ENCODE results near the gene ARHGAP40. TPM values are rescaled to one million over a fixed set of nuclear protein-coding genes. Genes with fewer than 3 reads are reported as not detected.

The ARHGAP40 gene
- total and polyA plus RNA-seq, 2 of the 4 experiments (the other 2 are of a cell fraction) = not detected

DNA sequence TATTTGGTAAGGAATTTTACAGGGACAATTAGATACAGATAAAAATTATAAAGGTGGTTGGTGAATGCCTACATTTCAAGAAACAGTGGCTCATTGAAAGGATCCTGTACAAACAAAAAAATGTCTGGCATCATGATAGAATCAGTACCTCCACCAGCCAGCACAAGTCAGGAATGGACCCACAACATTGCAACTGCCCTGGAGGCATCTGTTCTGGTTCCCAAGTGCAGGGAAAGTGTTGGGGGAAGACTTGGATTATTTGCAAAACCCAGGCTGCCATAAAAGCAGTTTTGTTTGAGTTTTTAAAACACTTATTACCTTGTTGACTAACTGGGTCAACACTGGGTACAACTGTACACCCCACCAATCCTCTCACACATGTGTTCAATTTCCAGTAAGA is 24.3 kb downstream of the ARHGAP40 start:
- no peak overlapping the region for H2BK15ac ChIP-seq (ENCODE audit: low read depth, low read length)
- H3K36me3 ChIP-seq (ENCODE audit: control insufficient read depth, insufficient read depth, low read length) = no peaks in the 10 kb centered on the region
- TF ChIP-seq USF2 (IDR thresholded peaks at IDR 0.05; ENCODE audit: low read depth, low read length) (no peak), CHD1 (IDR thresholded peaks at IDR 0.05; ENCODE audit: low read depth, low read length) (no peak), SMC3 (IDR thresholded peaks at IDR 0.05; ENCODE audit: low read depth, low read length) (no peak), POLR2A (IDR thresholded peaks at IDR 0.05; ENCODE audit: low read depth, low read length) (no peak), RFX5 (IDR thresholded peaks at IDR 0.05; ENCODE audit: low read depth, low read length) (no peak), MXI1 (IDR thresholded peaks at IDR 0.05; ENCODE audit: borderline replicate concordance, low read depth, low read length) (no peak), RAD21 (IDR thresholded peaks at IDR 0.05; ENCODE audit: low read length) (no peak), BHLHE40 (IDR thresholded peaks at IDR 0.05; ENCODE audit: low read depth, low read length) (no peak), MAFK (IDR thresholded peaks at IDR 0.05; ENCODE audit: low read depth, low read length) (no peak), CEBPB (IDR thresholded peaks at IDR 0.05; ENCODE audit: low read depth, low read length) (no peak)
- TF ChIP-seq, protein P1, sequence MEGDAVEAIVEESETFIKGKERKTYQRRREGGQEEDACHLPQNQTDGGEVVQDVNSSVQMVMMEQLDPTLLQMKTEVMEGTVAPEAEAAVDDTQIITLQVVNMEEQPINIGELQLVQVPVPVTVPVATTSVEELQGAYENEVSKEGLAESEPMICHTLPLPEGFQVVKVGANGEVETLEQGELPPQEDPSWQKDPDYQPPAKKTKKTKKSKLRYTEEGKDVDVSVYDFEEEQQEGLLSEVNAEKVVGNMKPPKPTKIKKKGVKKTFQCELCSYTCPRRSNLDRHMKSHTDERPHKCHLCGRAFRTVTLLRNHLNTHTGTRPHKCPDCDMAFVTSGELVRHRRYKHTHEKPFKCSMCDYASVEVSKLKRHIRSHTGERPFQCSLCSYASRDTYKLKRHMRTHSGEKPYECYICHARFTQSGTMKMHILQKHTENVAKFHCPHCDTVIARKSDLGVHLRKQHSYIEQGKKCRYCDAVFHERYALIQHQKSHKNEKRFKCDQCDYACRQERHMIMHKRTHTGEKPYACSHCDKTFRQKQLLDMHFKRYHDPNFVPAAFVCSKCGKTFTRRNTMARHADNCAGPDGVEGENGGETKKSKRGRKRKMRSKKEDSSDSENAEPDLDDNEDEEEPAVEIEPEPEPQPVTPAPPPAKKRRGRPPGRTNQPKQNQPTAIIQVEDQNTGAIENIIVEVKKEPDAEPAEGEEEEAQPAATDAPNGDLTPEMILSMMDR (conservative IDR thresholded peaks at IDR 0.05; ENCODE audit: low read depth, low read length) = no peak
- intact Hi-C loops (cut with micrococcal nuclease) (no loop called here), dilution Hi-C loops (cut with HindIII; ENCODE audit: low sequenced_read_pairs, unreplicated experiment) (no loop called here), in situ Hi-C loops (cut with MboI; ENCODE audit: low sequenced_read_pairs) (no loop called here)
- no peak overlapping the region for H2BK5ac ChIP-seq (ENCODE audit: low read depth, low read length, poor library complexity, severe bottlenecking)
- no peak overlapping the region for H2BK20ac ChIP-seq (ENCODE audit: low read depth, low read length)
- H3K56ac ChIP-seq (ENCODE audit: extremely low read depth, insufficient read depth, low read length) = no peak overlapping the region
- H3K27ac ChIP-seq (ENCODE audit: insufficient read depth, low read length) = no peak overlapping the region
- H4K91ac ChIP-seq (ENCODE audit: insufficient read depth, low read depth, low read length) = no peak overlapping the region
- H3K14ac ChIP-seq (replicated peaks; ENCODE audit: low read depth, low read length) = no peak overlapping the region
- CTCF ChIA-PET = no interaction called here
- no peaks in the 10 kb centered on the region for H3K4me1 ChIP-seq (ENCODE audit: control insufficient read depth, insufficient read depth, low read length)
- H3K4me3 ChIP-seq (ENCODE audit: insufficient read depth, low read depth, low read length) = no peak overlapping the region
- no peak overlapping the region for H3K18ac ChIP-seq (ENCODE audit: low read depth, low read length)
- no peak for ATAC-seq (ENCODE audit: low read depth)
- no peaks in the 10 kb centered on the region for H4K20me1 ChIP-seq (ENCODE audit: insufficient read depth, low read length)
- no peaks in the 10 kb centered on the region for H3K79me1 ChIP-seq (ENCODE audit: low read depth in 1 of 2, low read length in 2 of 2)
- no peak overlapping the region for H4K5ac ChIP-seq (ENCODE audit: low read depth, low read length)
- H4K8ac ChIP-seq (ENCODE audit: low read depth in 2 of 2, low read length in 2 of 2) = no peak overlapping the region
- H2BK120ac ChIP-seq (ENCODE audit: low read depth, low read length) = no peak overlapping the region
- no peak overlapping the region for H3K9ac ChIP-seq (ENCODE audit: low read depth, low read length)
- no peak overlapping the region for H3K23ac ChIP-seq (ENCODE audit: low read depth, low read length)
- DNase-seq = no peak
- no TSS peak for BruUV-seq (replicated peaks)
- H3K4me2 ChIP-seq (ENCODE audit: low read depth, low read length) = no peak overlapping the region
- no peak overlapping the region for H2AK9ac ChIP-seq (replicated peaks; ENCODE audit: low read depth, low read length, poor library complexity)
- H2AFZ ChIP-seq (replicated peaks; ENCODE audit: low read length, poor library complexity) = no peak overlapping the region
- H3K4ac ChIP-seq (ENCODE audit: low read depth, low read length) = no peak overlapping the region
- POLR2A ChIA-PET (ENCODE audit: unreplicated experiment) = no interaction called here
- no peaks in the 10 kb centered on the region for H3K9me1 ChIP-seq (ENCODE audit: insufficient read depth, low read length)
- no peaks in the 10 kb centered on the region for H3K9me3 ChIP-seq (ENCODE audit: control insufficient read depth, insufficient read depth, low read length)
- peaks cover 17% of the 10 kb centered on the region for H3K27me3 ChIP-seq (ENCODE audit: control insufficient read depth, insufficient read depth, low read length)
- no peak overlapping the region for H2AK5ac ChIP-seq (ENCODE audit: low read depth, low read length)

Measured in IMR-90 (cell line).